Testis (tissue), 2 donors: Measurements from ENCODE around the gene PTPRT.

Source experiments
- POLR2A ChIP-seq: fragments of 450-650 bp; IDR thresholded peaks from one replicate; pipeline ENCODE4 v1.6.1; 2017; ENCODE audit warnings: antibody characterized with exemption, mild to moderate bottlenecking, moderate library complexity
- TF ChIP-seq, protein P1 (sequence below), 3 experiments: fragments of 450-650 bp in 2 of 3; fragments of 200-600 bp in 1 of 3; sonication (generic) in 1 of 3; IDR thresholded peaks; one replicate each; pipeline ENCODE4 v1.5.1; 2016 to 2019; ENCODE audit warnings: antibody characterized with exemption in 3 of 3, mild to moderate bottlenecking in 2 of 3, moderate library complexity in 1 of 3

DNA sequence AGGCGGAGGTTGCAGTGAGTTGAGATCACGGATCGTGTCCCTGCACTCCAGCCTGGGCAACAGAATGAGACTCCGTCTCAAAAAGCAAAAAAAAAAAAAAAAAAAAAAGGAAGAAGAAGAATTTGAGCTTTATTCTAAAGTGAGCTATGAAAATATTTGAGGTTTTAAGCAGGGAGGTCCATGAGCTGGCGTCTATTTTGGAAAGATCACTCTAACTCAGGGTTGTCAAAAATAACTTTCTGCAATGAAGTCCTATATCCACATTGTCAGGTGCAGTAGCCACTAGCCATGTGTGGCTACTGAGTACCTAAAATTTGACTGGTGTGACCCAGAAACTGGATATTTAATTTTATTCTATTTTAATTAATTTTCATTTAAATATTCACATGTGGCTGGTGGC, 217.1 kb downstream of the PTPRT start:
- TF ChIP-seq, protein P1, sequence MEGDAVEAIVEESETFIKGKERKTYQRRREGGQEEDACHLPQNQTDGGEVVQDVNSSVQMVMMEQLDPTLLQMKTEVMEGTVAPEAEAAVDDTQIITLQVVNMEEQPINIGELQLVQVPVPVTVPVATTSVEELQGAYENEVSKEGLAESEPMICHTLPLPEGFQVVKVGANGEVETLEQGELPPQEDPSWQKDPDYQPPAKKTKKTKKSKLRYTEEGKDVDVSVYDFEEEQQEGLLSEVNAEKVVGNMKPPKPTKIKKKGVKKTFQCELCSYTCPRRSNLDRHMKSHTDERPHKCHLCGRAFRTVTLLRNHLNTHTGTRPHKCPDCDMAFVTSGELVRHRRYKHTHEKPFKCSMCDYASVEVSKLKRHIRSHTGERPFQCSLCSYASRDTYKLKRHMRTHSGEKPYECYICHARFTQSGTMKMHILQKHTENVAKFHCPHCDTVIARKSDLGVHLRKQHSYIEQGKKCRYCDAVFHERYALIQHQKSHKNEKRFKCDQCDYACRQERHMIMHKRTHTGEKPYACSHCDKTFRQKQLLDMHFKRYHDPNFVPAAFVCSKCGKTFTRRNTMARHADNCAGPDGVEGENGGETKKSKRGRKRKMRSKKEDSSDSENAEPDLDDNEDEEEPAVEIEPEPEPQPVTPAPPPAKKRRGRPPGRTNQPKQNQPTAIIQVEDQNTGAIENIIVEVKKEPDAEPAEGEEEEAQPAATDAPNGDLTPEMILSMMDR (IDR thresholded peaks at IDR 0.05), result no peak
- TF ChIP-seq POLR2A, result no peak
